Natural killer cell treated with Interleukin-12 subunit alpha and Interleukin-12 subunit beta and Interleukin-15 and Interleukin-18, amount 100 ng/mL, for 72 hours (primary cell): ENCODE data around the gene RPL7L1. TPM values are rescaled to one million over a fixed set of nuclear protein-coding genes. Genes with fewer than 3 reads are reported as not detected.
A peak's percentile ranks its signal among the peaks of the same experiment; 100 is the strongest.
"Not testable (repeated sequence)": the region's sequence is repeated elsewhere in the genome, so short reads cannot be mapped to it uniquely, and the experiment has no call there.

ENCODE experiments used
- ATAC-seq, 2 donors: fragments of 150-1000 bp; cut with Tn5 transposase in 1 of 2; sonication (Bioruptor Pico), chemical (Tn5 transposase) in 1 of 2; 2 replicates each; pipeline ENCODE4 v1.10.0; 2021
- DNase-seq: peaks from one replicate; pipeline ENCODE4 v3.0.0; 2022; ENCODE audit warnings: low spot score
- H3K27ac Mint-ChIP-seq, 2 donors: 1 replicate in 1 of 2; 2 replicates in 1 of 2; pipeline ENCODE4 v1.8.0; 2022; ENCODE audit warnings: mixed read lengths in 2 of 2, mild to moderate bottlenecking in 1 of 2, moderate library complexity in 1 of 2
- H3K27me3 Mint-ChIP-seq, 2 donors: 1 replicate in 1 of 2; 2 replicates in 1 of 2; pipeline ENCODE4 v1.8.0; 2022; ENCODE audit warnings: mixed read lengths in 2 of 2
- H3K36me3 Mint-ChIP-seq: one replicate; pipeline ENCODE4 v1.8.0; 2022; ENCODE audit warnings: mixed read lengths
- H3K4me1 Mint-ChIP-seq, 2 donors: 1 replicate in 1 of 2; 2 replicates in 1 of 2; pipeline ENCODE4 v1.8.0; 2022; ENCODE audit warnings: low read depth in 2 of 2, mixed read lengths in 2 of 2, mild to moderate bottlenecking in 1 of 2
- H3K4me3 Mint-ChIP-seq: one replicate; pipeline ENCODE4 v1.8.0; 2022; ENCODE audit warnings: mixed read lengths
- H3K9me3 Mint-ChIP-seq: 2 replicates; pipeline ENCODE4 v1.8.0; 2022; ENCODE audit warnings: mixed read lengths
- total RNA-seq, 2 donors: library from RNA; stranded (reverse); gene quantifications; one replicate each; pipeline ENCODE4 v1.2.3, GENCODE V29; 2022

RPL7L1 gene
- total RNA-seq, 2 donors from 2014 or later, result 125 to 191 TPM

DNA sequence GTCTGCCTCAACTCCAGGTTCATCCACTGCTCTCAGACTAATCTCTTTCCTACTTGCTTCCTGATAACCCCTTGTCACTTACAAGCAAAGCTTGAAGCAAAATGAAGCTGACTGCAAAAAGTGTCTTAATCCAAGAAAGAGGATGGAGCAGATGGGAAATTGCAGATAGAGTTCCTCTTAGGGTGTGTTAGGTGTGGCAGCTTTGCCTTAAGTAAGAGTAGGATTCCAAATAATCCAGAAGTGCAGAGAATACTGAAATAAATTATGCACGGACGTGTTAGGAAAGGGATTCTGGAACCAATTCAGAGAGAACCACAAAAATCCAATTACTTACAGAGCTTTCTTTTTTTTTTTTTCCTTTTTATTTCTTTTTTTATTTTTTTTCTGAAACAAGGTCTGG is 6.1 kb upstream of the RPL7L1 start:
- DNase-seq (no peak), ATAC-seq (no peak)
- H3K4me3 Mint-ChIP-seq, result no peak overlapping the region
- no peak overlapping the region for H3K27ac Mint-ChIP-seq
- H3K27me3 Mint-ChIP-seq, result no peaks in the 10 kb centered on the region
- no peaks in the 10 kb centered on the region for H3K9me3 Mint-ChIP-seq
- no peaks in the 10 kb centered on the region for H3K36me3 Mint-ChIP-seq
- H3K4me1 Mint-ChIP-seq, result no peaks in the 10 kb centered on the region

DNA sequence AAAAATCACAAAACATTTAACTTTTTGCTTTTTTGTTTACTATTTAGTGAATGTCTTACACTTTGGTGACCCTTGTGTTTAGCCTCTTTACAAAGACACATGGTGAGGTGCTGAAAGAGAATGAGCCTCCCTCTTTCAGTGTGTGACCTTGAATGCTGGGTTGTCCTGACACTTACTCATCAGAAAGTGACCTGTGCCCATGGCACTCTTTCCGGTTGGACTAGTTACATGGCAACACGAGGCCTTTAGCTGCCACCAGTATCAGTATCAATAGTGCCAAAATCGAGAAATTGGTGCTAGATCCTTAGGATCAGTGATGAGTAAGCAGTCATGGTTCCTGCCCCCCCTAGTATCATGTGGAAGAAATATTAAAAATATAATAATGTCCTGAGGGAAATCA is 1.7 kb upstream of the RPL7L1 start:
- no peaks in the 10 kb centered on the region for H3K9me3 Mint-ChIP-seq
- no peak for DNase-seq
- no peak for ATAC-seq
- no peak overlapping the region for H3K4me3 Mint-ChIP-seq
- peak overlapping the region; percentile 37 to 68 for H3K27ac Mint-ChIP-seq
- H3K27me3 Mint-ChIP-seq, result no peaks in the 10 kb centered on the region
- peaks cover 7% of the 10 kb centered on the region for H3K36me3 Mint-ChIP-seq
- H3K4me1 Mint-ChIP-seq, result peaks cover 7 to 13% of the 10 kb centered on the region in 2 donors

- H3K9me3 Mint-ChIP-seq, H3K27me3 Mint-ChIP-seq, DNase-seq, ATAC-seq: not testable (repeated sequence)
- Mint-ChIP-seq H3K4me3 (peak overlapping the region; percentile 94), H3K36me3 (peaks cover 26% of the 10 kb centered on the region), H3K4me1 (peaks cover 18 to 20% of the 10 kb centered on the region in 2 donors), H3K27ac (peak overlapping the region; percentile 98 to 99)
These were observed 913 bp downstream of the RPL7L1 start for GRCh38 chr6:42880240-42880817.

GRCh38 chr6:42880871-42881270 is 1.5 kb downstream of the RPL7L1 start:
- not testable (repeated sequence) for DNase-seq, H3K27me3 Mint-ChIP-seq, ATAC-seq, H3K9me3 Mint-ChIP-seq
- Mint-ChIP-seq H3K36me3 (peaks cover 28% of the 10 kb centered on the region), H3K4me1 (peaks cover 18 to 20% of the 10 kb centered on the region in 2 donors), H3K27ac (peak overlapping the region; percentile 98 to 99), H3K4me3 (peak overlapping the region; percentile 94)

DNA sequence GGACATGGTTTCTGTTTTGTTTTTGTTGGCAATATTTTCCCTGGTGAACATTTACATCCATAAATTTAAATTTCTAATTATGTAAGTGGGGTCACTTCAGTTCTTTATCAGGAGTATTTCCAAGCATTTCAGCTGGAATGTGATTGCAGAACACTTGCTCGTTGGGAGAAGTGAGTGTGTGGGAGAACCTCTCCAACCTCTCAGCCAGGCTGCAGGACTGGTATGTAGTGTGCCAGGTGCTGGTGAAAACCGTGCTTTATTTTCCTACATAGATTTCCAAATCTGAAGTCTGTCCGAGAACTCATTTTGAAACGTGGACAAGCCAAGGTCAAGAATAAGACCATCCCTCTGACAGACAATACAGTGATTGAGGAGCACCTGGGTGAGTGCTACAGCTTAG is 6.3 kb downstream of the RPL7L1 start:
- H3K27me3 Mint-ChIP-seq, result no peaks in the 10 kb centered on the region
- H3K36me3 Mint-ChIP-seq, result peaks cover 26% of the 10 kb centered on the region
- no peak overlapping the region for H3K27ac Mint-ChIP-seq
- ATAC-seq (no peak), DNase-seq (no peak)
- H3K4me3 Mint-ChIP-seq, result no peak overlapping the region
- H3K4me1 Mint-ChIP-seq, result peaks cover 7 to 23% of the 10 kb centered on the region in 2 donors
- no peaks in the 10 kb centered on the region for H3K9me3 Mint-ChIP-seq

DNA sequence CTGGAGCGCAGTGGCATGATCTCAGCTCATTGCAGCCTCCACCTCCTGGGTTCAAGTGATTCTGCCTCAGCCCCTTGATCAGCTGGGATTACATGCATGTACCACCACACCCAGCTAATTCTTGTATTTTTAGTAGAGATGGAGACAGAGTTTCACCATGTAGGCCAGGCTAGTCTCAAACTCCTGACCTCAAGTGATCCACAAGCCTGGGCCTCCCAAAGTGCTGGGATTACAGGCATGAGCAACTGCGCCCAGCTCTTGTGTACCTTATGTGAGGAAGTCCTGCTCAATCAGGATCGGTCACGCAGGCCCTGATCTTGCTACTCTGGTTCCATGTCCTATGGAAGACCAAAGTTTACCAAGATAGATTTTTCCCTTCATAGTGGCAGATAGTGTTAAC is 8.8 kb downstream of the RPL7L1 start:
- ATAC-seq, H3K27ac Mint-ChIP-seq, H3K27me3 Mint-ChIP-seq, H3K9me3 Mint-ChIP-seq, DNase-seq, H3K4me3 Mint-ChIP-seq: not testable (repeated sequence)
- Mint-ChIP-seq H3K36me3 (peaks cover 23% of the 10 kb centered on the region), H3K4me1 (peaks cover 16 to 30% of the 10 kb centered on the region in 2 donors)

- no peak for ATAC-seq
- Mint-ChIP-seq H3K9me3 (no peaks in the 10 kb centered on the region), H3K36me3 (peaks cover 8% of the 10 kb centered on the region)
These were observed 10.4 kb downstream of the RPL7L1 start for GRCh38 chr6:42889815-42890214.

GRCh38 chr6:42890311-42891198 is 11.1 kb downstream of the RPL7L1 start:
- H3K36me3 Mint-ChIP-seq, result peaks cover 8% of the 10 kb centered on the region
- ATAC-seq (peak; percentile 98), DNase-seq (peak; percentile 94)
- no peaks in the 10 kb centered on the region for H3K9me3 Mint-ChIP-seq
- peak overlapping the region; percentile 90 for H3K4me3 Mint-ChIP-seq
- H3K27me3 Mint-ChIP-seq, result no peaks in the 10 kb centered on the region
- H3K4me1 Mint-ChIP-seq, result peaks cover 12 to 25% of the 10 kb centered on the region in 2 donors
- peak overlapping the region; percentile 91 to 96 for H3K27ac Mint-ChIP-seq

More at GRCh38 chr6:42889815-42890214, 10.4 kb downstream of the RPL7L1 start:
- H3K4me3 Mint-ChIP-seq, result peak overlapping the region; percentile 90
- no peak for DNase-seq
- H3K4me1 Mint-ChIP-seq, result peaks cover 12 to 25% of the 10 kb centered on the region in 2 donors
- no peaks in the 10 kb centered on the region for H3K27me3 Mint-ChIP-seq
- H3K27ac Mint-ChIP-seq, result peak overlapping the region; percentile 91 to 96

DNA sequence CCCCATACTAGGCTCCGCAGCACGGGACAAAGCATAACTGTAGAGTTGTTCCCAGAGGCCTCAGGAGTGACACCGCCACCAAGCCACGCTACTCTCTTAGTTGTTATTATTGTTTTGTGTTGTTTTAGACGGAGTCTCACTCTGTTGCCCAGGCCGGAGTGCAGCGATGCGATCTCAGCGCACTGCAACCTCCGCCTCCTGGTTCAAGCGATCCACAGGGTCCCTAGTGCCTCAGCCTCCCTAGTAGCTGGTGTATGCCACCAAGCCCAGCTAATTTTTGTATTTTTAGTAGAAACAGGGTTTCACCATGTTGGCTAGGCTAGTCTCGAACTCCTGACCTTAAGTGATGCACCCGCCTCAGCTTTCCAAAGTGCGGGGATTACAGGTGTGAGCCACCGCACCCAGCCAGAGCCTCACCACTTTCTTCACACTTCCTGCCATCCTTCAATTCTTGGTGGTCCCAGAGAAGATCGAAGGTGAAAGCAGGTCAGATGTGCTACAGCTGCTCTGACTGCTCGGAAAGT is 11.8 kb downstream of the RPL7L1 start:
- H3K27ac Mint-ChIP-seq, result peak overlapping the region; percentile 91 to 96
- peak overlapping the region; percentile 90 for H3K4me3 Mint-ChIP-seq
- no peak for DNase-seq
- no peaks in the 10 kb centered on the region for H3K9me3 Mint-ChIP-seq
- peaks cover 12 to 25% of the 10 kb centered on the region in 2 donors for H3K4me1 Mint-ChIP-seq
- ATAC-seq, result no peak
- H3K36me3 Mint-ChIP-seq, result peaks cover 1% of the 10 kb centered on the region
- H3K27me3 Mint-ChIP-seq, result no peaks in the 10 kb centered on the region

DNA sequence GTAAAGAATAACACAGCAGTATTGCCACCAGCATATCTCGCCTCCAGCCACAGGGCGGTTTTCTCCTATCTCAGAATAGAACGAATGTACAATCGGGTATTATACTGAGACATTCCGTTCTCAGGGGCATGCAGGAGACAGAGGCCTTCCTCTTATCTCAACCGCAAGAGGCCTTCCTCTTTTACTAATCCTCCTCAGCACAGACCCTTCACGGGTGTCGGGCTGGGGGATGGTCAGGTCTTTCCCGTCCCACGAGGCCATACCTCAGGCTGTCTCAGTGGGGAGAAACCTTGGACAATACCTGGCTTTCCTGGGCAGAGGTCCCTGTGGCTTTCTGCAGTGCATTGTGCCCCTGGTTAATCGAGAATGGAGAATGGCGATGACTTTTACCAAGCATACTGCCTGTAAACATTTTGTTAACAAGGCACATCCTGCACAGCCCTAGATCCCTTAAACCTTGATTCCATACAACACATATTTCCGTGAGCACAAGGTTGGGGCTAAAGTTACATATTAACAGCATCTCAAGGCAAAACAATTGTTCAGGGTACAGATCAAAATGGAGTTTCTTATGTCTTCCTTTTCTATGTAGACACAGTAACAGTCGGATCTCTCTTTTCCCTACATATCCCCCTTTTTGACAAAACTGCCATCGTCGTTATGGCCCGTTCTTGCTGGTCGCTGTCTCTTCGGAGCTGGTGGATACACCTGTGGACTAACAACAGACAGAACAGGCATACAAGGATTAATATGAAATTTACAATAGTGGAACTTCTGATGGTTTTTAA is 14.8 kb downstream of the RPL7L1 start:
- H3K9me3 Mint-ChIP-seq, H3K27ac Mint-ChIP-seq, H3K36me3 Mint-ChIP-seq, H3K4me3 Mint-ChIP-seq, H3K27me3 Mint-ChIP-seq, ATAC-seq, DNase-seq: not testable (repeated sequence)
- peaks cover 12 to 25% of the 10 kb centered on the region in 2 donors for H3K4me1 Mint-ChIP-seq

- Mint-ChIP-seq H3K27me3 (no peaks in the 10 kb centered on the region), H3K36me3 (no peaks in the 10 kb centered on the region), H3K27ac (no peak overlapping the region), H3K9me3 (no peaks in the 10 kb centered on the region), H3K4me3 (no peak overlapping the region), H3K4me1 (peaks cover 5 to 10% of the 10 kb centered on the region in 2 donors)
- DNase-seq, result no peak
- no peak for ATAC-seq
These were observed 16.8 kb downstream of the RPL7L1 start for GRCh38 chr6:42896178-42896719.

GRCh38 chr6:42898891-42899361 is 19.5 kb downstream of the RPL7L1 start:
- DNase-seq (peak; percentile 71), ATAC-seq (no peak)
- H3K4me3 Mint-ChIP-seq, result no peak overlapping the region
- H3K27ac Mint-ChIP-seq, result no peak overlapping the region
- no peaks in the 10 kb centered on the region for H3K9me3 Mint-ChIP-seq
- H3K4me1 Mint-ChIP-seq, result peaks cover 0 to 8% of the 10 kb centered on the region in 2 donors
- no peaks in the 10 kb centered on the region for H3K36me3 Mint-ChIP-seq
- no peaks in the 10 kb centered on the region for H3K27me3 Mint-ChIP-seq

DNA sequence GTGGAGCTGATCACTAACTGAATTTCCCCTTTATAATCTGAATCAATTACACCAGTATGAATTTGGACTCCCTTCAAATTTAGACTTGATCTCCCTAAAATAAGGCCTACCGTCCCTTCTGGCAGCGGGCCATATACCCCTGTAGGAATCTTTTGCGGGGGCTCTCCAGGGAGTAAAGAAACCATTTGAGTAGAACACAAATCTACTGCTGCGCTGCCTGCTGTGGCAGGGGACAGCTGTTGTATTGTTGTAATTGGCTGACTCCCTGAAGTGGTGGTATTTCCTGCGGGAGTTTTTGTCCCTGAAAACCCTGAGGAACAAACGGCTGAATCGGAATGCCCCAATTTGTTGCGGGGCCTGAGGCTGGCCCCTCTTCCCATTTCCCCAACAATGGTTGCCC is 20.5 kb downstream of the RPL7L1 start:
- H3K4me3 Mint-ChIP-seq, result no peak overlapping the region
- H3K27me3 Mint-ChIP-seq, result no peaks in the 10 kb centered on the region
- H3K4me1 Mint-ChIP-seq, result peaks cover 0 to 8% of the 10 kb centered on the region in 2 donors
- no peak for ATAC-seq
- no peaks in the 10 kb centered on the region for H3K36me3 Mint-ChIP-seq
- no peak overlapping the region for H3K27ac Mint-ChIP-seq
- H3K9me3 Mint-ChIP-seq, result no peaks in the 10 kb centered on the region
- DNase-seq, result no peak
